B cell (primary cell): ENCODE measurements around the gene ECHDC3.
"Not testable (repeated sequence)": the region's sequence is repeated elsewhere in the genome, so short reads cannot be mapped to it uniquely, and the experiment has no call there.

Experiments
- CTCF ChIP-seq: fragments of 200-600 bp; IDR thresholded peaks from one replicate; pipeline ENCODE4 v1.8.0; 2022; ENCODE audit warnings: antibody characterized with exemption, mild to moderate bottlenecking
- EZH2 ChIP-seq: IDR thresholded peaks from 2 replicates; pipeline ENCODE4 v1.6.1; 2012; ENCODE audit warnings: borderline replicate concordance, low read depth, mild to moderate bottlenecking, moderate library complexity, low read length; ENCODE audit not compliant: insufficient read depth, poor library complexity, severe bottlenecking

GRCh38 chr10:11736767-11737166, 5.4 kb upstream of the ECHDC3 start:
- not testable (repeated sequence) for TF ChIP-seq CTCF, EZH2
